Dermis microvascular lymphatic vessel endothelial cell (primary cell): ENCODE results near the gene MAD1L1. TPM values are rescaled to one million over a fixed set of nuclear protein-coding genes. Genes with fewer than 3 reads are reported as not detected.
"Not testable (repeated sequence)": the region's sequence is repeated elsewhere in the genome, so short reads cannot be mapped to it uniquely, and the experiment has no call there.

Source experiments
- DNase-seq, 2 donors: peaks; one replicate each; pipeline versions ENCODE4 v3.0.0 to v3.0.0-alpha.2; 2010; ENCODE audit warnings: low read depth in 2 of 2
- total RNA-seq: library from RNA; depleted of rRNA; stranded (reverse); fragments of >200 nt; gene quantifications from 2 replicates; pipeline ENCODE4 v1.2.1, GENCODE V29; 2014

Gene MAD1L1
- total RNA-seq, 1 donor from 2014 or later = 41.1 TPM

DNA sequence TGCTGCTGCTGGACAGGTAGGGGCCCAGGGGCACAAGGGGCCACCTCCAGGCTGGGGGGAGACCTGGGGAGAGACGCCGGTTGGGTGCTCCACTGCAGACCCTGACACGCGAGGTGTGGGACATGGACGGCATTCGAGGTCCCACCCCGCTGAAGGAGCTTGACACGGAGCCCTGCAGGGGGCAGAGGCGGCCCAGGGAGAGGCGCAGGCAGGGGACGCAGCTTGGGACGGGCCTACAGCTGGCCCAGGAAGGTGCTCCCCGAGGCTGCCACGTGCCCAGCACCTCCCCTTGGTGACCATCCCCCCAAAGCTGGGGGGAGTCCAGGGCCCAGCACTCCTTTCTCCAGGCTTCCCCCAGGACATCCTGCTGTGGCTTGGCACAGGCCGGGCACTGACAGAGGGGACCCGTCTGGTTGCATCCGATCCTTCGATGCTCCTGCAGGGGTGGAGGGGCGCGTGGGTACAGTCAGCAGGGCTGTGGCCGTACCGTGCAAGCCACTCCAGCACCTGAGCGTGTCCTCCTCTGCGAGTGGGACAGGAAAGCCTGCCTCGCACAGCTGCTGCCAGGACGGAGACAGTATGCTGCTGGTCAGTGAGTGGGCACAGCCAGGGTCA is 388.3 kb downstream of the MAD1L1 start:
- no peak for DNase-seq

DNA sequence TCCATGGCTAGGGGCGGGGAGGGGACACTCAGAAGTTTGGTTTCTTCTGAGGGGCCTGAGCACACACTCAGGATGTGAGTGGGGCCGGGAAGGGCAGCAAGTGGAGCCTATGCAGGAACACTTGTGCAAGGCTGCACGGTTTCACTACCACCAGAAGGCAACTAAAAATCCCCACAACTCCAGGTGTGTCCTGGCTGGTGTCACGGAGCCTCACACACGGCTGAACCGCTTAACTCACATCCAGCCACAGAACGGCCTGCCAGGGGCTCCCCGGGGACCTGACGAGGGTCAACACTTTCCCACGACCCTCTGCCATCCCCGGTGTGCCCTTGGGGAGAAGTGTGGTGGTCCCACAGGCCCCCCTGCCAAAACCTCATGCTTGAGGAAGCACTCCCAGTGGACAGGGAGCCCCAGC is 388.8 kb downstream of the MAD1L1 start:
- DNase-seq = no peak

DNA sequence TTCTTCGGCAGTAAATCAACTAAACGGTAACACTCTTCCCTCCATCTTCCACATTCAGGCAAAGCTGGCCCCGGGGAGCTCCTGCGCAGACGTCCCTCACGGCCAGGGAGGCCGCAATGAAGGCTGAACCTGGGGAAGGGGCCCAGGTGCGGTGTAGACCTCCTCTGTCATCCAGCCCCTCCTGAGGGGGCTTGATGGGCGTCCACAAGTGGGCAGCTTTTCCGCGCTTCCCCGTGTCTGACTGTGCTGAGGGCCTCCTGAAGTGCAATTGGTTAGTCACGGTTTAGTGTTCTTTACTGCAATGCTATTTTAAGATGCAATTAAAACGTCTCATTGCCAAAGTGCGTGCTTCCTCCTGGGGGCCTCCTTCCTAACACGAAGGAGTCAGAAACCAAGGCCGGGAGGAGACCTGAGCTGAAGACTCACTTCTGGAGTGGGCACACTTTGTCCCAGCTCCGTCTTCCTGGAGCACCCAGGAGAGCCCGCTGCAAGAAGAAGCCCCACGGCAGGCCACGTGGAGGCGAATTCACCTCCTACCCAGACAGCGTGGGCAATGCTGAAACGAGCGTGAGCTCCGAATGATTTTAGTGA is 389.4 kb downstream of the MAD1L1 start:
- DNase-seq = no peak

DNA sequence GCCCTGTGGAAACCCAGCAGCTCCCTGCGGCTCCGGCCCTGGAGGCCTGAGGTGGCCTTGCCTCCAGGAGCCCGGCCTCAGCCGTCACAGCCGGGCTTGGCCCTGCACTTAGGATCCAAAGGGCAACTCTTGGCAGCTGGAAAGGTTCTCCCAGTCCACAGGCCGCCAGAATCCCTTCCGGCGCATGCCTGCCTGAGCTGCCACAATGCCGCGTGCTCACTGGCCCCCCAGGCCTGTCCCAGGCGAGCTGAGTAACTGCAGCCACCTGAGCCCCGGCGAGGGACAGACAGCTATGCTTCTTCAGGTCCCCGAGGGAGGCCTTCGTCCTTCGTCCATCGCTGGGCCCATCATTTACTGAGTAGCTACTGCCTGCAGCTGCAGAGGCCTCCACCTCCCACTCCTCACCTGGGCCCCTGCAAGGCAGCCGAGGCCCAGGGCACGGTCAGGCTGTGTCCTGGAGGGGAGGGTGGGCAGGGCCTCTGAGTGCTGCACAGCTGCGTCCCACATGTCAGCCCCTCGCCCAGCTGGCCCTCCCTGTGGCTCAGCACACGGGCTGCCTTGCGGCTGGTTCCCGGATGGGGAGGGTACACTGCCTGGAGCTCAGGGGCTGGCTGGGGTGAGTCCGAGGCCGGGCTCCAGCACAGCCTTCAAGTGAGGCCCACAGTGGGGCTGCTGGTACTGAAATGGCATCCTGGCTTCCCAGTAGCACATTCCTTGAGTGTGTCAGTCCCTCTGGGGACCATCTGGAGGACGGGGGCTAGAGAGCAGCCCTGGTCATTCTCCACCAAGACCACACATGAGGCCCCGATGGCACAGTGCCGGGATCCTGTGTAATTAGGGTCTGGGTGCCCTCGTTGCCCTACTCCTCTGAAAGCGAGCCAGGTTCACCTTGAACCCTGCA is 390.2 kb downstream of the MAD1L1 start:
- DNase-seq = no peak

DNA sequence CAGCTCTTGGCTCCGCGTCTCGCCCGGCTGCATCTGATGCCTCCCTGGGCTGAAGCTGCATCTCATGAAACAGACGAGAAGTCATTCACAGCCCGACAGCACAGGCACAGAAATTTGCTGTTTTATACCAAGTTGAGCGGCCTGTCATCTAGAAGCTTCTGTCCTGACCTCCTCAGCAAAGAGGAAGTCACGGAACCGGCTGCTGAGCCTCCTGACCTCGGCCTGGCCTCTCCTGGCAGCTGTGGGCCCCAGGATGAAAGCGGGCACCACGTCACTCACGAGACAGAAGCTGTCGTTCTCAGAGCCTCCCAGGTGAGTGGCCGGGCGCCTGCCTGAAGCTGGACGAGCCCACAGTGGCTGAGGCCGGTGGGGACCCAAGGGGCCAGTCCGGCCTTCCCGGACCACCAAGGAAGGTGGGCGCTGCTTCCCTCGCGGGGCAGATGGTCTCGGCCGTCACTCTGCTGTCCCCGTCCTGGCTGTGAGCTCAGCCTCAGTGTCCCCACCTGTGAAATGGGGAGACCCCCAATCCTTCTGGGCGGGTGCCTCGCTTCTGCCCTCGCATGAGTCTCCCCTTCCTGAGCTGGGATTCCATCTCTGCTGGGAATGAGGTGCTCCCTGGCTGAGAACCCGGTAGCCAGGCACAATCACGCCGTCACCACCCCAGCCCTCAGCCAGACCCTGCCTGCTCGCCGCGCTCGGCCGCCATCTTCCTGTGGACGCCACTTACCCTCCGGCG is 391.3 kb downstream of the MAD1L1 start:
- not testable (repeated sequence) for DNase-seq

DNA sequence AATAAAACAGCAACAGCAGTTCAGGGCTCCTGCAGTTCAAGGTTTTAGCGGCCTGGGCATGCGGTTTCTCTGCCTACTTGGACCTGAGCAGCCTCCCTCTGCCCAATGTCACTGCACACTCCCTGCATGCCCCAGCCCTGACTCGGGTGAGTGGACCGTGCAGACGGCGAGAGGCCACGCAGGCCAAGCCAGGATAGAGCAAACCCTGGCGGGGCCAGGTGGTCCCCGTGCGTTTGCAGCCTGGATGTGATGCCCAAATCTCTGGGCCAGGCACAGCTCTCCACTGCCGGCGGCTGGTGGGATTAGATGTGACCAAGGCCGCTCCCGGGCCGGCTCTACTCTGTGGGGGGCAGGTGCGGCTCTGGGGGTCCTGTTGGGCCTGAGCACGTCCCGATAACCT is 392.0 kb downstream of the MAD1L1 start:
- not testable (repeated sequence) for DNase-seq

DNA sequence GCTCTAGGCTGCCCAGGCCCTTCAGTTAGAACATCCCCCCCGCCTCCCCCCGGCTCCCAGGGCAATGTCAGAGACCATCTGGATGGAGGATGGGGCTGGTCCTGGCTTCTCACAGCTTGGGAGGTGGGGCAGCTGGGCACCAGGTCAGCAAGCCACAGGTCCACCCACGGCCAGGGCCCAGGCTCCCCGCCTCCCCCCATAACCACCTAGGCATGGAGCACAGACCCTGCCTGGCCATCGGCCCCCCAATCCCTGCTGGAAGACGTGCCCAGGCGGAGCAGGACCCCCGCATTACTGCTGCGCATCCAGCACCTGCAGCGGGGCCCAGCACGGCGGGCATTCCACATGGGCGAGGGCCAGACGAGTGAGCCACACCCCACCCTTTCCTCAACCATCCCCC is 393.0 kb downstream of the MAD1L1 start:
- no peak for DNase-seq

DNA sequence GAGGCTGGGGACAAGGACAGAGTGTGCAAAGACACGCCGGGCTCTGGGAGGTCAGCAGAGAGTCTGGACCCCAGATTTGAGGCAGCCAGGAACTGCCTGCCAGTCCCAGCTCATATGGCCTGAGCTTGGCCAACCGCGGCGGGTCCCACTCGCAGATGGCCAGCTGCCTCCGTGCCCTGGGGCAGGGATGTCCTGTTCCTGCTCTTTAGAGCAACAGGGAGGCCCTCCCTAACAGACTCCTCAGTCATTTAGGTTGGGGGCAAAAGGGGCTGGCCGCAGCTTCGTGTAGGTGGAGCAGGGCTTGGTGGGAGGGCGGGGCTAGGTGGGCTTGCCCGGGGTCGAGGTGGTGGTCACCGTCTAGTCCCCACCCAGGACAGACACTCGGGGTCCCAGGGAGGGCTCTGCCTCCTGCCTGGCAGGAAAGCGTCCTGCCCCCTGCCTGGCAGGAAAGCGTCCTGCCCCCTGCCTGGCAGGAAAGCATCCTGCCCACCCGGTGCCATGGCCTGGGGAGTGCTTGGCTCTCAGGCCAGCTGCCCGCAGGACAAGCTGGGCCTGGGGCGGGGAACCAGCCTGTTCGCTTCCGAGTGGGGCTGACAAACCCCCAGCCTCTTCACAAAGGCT is 393.7 kb downstream of the MAD1L1 start:
- DNase-seq = not testable (repeated sequence)

DNA sequence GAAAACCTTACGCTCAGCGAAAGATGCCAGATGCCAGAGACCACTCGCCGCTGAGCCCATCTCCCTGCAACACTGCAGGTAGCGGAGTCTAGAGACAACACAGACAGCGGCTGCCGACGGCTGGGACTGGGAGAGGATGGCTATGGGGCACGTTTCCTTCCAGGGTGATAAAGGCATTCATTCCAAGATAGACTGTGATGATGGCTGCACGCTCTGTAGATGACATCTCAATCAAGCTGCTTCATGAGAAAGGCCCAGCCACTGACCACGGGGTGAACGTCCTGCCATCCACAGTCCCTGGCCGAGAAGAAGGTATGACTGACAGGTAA is 394.2 kb downstream of the MAD1L1 start:
- DNase-seq = not testable (repeated sequence)

DNA sequence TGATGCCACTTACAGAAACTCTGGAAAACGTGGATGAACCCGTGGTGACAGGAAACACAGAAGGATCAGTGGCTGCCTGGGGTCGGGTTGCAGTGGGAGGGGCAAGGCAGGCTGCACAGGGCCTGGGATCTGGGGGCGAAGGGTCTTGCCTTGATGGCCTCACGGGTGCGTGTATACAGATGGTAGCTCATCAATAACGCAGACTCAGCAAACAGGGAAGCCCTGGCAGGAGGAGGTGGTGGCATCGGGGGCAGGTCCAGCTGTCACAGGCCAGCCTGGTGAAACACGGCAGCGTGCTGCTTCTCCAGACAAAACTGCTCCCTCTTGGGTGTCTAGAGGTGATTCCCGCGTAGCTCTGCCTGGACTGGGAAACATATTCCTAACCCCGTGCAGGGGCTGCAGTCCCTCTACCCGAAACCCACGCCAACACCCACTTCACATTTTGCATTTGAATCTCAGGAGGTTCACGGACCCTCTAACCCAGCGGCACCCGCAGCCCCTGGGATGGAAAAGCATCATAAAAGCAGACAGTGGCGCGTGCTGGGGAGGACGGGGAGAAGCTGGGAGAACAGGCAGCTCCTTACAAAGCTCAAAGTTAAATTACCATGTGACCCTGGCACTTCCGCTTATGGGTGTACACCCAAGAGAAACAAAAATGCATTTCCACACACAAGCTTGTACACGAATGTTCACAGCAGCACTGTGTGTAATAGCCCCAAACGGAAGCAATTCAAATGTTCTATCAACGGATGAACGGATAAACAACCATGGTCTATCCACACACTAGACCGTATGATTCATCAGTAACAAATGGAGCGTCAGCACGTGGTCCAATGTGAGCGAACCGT is 394.8 kb downstream of the MAD1L1 start:
- DNase-seq = not testable (repeated sequence)

DNA sequence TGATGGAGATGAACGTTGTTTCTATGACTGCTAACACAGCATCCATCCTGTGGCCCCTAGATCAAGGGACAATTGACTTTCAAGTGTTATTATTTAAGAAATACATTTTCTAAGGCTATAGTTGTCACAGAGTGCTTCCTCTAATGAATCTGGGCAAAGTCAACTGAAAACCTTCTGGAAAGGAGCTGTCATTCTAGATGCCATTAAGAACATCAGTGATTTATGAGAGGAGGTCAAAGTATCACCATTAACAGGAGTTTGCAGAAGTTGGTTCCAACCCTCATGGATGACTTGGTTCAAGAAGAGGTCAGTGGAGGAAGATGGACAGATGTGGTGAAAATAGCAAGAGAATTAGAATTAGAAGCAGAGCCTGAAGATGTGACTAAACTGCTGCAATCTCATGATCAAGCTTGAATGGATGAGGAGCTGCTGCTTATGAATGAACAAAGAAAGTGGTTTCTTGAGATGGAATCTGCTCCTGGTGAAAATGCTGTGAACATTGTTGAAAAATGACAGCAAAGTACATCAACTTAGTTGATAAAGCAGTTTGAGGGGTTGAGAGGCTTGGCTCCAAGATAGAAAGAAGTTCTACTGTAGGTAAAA is 400.7 kb downstream of the MAD1L1 start:
- not testable (repeated sequence) for DNase-seq

DNA sequence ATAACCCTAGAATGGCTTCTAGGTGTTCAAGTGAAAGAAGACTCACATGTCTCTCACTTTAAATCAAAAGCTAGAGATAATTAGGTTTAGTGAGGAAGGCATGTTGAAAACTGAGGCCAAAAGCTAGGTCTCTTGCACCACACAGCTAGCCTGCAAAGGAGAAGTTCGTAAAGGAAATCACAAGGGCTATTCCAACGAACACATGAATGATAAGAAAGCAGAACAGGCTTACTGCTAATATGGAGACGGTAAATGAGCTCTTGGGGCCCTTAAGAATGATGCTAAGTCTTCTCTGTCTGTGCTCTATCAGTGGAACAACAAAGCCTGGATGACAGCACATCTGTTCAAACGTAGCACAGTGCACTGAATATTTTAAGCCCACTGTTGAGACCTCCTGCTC is 401.3 kb downstream of the MAD1L1 start:
- DNase-seq = not testable (repeated sequence)

DNA sequence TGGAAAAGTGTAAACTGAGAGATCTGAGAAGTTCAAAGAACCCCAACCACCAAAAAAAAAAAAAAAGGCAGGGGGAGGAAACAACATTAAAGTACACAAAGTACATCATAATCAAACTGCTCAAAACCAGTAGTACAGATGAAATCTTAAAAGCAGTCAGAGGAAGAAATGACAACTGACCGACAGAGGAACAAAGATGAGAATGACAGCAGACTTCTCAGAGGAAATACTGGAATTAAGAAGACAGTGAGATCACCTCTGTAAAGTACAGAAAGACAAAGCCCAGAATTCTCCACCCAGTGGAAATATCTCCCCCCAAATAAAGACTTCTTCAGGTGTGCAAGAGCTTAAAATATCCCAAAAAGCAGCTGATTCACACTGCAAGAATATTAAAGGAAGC is 403.1 kb downstream of the MAD1L1 start:
- not testable (repeated sequence) for DNase-seq

DNA sequence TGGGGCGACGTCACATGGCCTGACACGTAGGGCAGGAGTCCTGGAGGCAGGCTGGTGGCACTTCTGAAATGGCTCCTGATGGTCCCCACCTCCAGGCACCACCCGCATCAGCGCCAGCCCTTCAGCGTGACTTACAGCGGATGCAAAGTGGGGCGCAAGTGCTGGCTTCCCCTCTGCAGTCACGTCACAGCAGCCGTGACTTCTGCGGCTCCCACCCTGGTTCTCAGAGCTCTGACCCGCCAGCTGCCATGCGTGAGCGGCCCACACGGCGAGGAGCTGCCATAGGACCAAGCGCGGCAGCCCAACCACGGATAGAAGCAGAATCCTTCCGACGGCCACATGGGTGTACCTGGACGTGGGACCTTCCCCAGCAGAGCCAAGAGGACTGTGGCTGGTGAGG is 403.6 kb downstream of the MAD1L1 start:
- no peak for DNase-seq

DNA sequence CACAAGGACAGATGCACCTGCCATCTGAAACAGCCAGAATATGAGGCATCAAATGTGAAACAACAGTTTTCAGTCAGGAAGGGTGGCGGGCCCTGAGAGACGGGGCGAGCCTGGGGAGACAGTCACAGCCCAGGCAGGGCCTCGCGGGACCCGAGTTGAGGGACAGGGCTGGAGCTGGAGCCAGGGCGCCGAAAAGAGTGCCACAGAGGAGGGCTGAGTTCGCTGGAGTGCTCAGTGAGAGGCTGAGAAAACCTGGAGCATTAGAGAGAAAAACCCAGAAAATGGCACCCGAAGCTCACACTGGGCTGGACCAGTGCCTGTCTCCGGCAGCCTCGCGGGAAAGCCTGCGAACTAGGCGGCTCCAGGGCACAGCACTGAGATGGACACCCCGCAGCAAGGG is 404.6 kb downstream of the MAD1L1 start:
- not testable (repeated sequence) for DNase-seq

DNA sequence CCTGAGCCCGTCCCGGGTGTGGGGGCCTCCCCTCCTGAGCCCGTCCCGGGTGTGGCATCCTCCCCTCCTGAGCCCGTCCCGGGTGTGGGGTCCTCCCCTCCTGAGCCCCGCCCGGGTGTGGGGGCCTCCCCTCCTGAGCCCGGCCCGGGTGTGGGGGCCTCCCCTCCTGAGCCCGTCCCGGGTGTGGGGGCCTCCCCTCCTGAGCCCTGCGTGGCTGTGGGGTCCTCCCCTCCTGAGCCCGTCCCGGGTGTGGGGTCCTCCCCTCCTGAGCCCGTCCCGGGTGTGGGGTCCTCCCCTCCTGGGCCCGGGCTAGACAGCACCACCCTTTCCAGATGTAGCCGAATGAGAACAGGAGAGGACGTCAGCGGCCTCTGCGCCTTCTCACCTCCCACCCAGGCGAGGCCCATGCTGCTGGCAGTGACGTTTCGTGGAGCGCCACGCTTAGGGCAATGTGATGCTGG is 405.2 kb downstream of the MAD1L1 start:
- DNase-seq = not testable (repeated sequence)

DNA sequence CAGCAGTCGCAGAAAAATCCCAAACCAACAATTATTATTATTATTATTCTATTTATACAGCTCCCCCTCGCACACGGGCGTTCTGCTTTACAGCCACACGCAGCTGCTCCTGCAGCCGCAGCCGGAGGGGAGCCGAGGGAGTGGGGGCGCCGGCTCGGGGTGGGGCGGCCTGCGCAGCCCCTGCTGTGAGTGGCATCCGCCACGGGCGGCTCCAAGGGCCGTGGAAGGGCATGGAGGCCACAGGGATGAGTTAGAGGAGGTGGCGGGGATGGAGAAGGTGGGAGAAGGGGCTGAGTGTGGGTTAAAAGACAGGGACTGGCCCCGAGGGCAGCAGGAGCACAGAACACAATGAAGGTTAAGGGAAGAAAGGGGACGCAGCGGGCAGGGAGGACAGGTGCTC is 405.8 kb downstream of the MAD1L1 start:
- not testable (repeated sequence) for DNase-seq

DNA sequence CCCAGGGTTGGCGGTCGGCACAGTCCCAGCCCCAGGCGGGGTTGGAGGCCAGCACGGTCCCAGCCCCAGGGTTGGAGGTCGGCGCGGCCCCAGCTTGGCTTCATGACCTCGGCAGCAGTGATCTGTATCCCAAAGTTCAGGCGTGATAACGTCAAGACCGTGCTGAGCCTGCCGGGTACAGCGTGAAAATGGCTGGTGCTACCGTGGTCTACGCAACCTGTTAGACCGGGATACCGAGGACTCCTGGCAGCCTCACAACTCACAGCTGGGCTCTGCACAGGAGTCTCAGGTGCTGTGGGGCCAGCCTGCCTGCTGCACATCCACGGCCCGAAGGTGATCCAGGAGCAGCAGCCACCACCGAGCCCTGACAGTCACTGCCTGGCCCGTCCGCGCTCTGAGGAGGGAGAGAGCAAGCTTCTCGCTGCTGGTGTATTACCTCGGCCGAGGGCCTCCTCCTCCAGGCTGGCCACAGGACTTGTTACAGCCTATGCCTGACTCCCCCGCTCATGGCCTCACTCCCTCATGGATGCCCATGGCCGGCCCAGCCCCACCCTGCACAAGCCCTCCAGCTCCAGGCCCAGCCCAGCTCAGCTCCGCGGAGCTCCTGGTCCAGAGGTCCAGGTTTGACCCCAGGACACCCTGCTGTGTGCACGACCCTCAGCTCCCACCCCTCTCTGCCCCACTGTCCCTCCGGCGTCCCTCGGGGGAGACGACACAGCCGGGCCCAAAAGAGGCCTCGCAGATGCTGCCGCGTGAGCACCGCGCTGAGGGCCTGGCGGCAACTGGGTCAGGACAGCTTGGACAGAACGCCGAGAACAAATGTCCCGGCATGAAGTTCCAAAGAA is 406.6 kb downstream of the MAD1L1 start:
- no peak for DNase-seq

DNA sequence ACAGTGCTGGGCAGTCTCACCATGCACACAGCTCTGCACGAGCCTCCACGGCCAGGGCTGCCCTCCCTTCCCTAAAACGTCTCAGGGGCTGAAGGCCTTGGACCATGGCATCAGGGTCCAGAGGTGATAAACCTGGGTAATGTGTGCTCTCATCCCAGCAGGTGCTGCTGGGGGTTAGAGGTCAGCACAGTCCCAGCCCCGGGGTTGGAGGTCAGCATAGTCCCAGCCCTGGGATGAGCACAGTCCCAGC is 407.2 kb downstream of the MAD1L1 start:
- not testable (repeated sequence) for DNase-seq
